GM19351 (cell line): ENCODE data around the gene ACKR3.

ENCODE experiments used
- ATAC-seq: cut with Tn5 transposase; IDR thresholded peaks from one replicate; pipeline ENCODE4 v1.9.1; 2021; ENCODE audit warnings: mild to moderate bottlenecking, moderate library complexity; ENCODE audit not compliant: unreplicated experiment

ACKR3 gene

GRCh38 chr2:236583621-236584203 is 14.1 kb downstream of the ACKR3 start:
- no peak for ATAC-seq

GRCh38 chr2:236584521-236585384 is 15.1 kb downstream of the ACKR3 start:
- ATAC-seq, result no peak

GRCh38 chr2:236585966-236586365 is 16.3 kb downstream of the ACKR3 start:
- ATAC-seq, result no peak

- ATAC-seq, result no peak
Observed at GRCh38 chr2:236587861-236588815, 18.5 kb downstream of the ACKR3 start.

DNA sequence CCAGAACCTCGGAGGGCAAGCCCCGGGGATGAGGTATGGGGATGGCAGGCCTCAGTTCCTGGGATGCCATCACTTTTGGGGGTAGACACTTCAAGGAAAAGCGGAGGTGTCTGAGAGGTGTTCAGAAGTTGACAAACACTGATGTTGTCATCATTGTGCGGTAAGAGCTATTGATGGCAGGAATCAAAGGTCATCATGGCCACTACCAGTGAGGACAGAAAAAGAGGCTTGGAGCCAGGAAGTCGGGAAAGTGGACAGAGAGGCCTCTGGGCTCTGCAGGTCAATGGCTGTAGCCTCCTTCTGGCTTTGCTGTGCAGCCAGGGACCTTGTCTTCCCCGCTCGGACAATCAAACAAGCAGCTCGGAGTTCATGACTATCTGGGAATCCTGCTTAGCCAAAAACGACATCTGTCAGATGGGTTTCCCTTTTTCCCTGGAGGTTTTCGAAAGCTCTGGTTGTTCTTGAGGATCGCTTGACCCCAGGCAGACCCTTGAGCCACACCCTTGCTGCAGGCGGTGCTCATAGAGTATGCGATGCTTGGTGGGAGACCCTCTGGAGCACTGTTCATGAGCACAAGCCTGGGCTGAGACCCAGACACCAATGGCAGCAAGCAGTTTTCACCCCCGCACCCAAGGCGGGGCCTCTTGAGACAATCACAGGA is 19.4 kb downstream of the ACKR3 start:
- ATAC-seq, result no peak

DNA sequence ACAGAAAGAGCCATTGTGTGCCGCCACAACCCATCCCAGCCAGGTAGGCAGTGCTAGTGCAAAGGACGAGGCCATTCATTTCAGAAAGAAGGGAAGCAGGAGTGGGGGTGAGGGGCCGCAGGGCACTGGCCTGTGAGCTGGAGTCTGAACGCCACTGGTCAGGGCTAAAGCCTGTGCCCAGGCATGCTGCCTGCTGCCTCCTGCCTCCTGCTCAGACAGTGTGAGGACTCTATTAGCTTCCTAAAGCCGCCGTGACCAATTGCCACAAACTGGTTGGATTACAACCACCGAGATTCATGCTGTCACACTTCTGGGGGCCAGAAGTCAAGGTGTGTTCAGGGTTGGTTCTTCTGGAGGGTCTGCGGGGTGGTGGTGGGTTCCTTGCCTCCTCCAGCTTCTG is 21.2 kb downstream of the ACKR3 start:
- no peak for ATAC-seq

DNA sequence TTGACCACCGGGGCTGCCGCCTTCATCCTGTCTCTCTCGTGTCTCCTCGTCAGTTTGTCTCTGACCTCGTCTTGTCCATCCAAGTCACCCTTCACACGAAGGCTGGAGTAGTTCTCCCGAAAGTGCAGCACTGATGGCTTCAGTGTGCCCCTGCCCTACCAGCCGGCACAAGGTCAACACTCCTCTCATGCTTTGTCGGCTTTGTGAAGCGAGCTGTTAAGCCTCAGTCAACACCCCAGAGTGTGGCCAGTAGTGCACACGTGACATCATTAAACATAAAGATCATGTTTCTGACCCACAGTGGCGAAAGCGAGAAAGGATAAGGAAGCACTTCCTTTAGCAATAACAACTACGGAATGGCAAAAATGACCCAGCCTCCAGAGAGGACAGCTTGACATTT is 23.2 kb downstream of the ACKR3 start:
- ATAC-seq, result no peak

GRCh38 chr2:236593531-236593930 is 23.9 kb downstream of the ACKR3 start:
- no peak for ATAC-seq

DNA sequence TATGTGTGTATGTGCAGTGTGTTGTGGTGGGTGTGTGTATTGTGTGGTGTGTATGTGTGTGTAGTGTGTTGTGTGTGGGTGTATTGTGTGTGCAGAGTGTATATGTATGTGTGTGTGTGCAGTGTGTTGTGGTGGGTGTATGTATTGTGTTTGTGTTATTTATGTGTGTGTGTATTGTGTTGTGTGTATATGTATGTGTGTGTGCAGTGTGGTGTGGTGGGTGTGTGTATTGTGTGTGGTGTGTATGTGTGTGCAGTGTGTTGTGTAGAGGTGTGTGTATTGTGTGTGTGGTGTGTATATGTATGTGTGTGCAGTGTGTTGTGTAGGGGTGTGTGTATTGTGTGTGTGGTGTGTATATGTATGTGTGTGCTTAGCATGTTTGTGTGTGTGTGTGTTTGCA is 24.3 kb downstream of the ACKR3 start:
- no peak for ATAC-seq

GRCh38 chr2:236597629-236598028 is 28.0 kb downstream of the ACKR3 start:
- no peak for ATAC-seq

DNA sequence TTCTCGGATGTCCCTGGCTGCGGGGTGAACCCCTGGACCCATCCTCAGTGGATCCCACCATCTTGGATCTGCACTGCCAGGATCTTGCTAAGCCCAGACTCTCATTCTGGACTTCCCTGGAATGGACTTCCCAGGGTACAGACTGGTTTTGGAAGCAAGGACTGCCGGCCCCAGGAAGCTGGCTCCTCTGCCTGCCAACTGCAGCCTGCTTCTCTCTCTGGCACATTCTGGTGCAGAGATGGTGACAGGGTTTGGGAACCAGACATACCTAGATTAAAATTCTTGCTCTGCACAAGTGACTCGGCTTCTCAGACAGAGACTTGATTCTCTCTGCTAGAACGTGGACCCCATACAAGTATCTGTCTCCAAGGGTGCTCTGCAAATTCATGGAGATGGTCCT is 29.4 kb downstream of the ACKR3 start:
- no peak for ATAC-seq

GRCh38 chr2:236600158-236600557 is 30.5 kb downstream of the ACKR3 start:
- no peak for ATAC-seq

- no peak for ATAC-seq
Observed at GRCh38 chr2:236600892-236601291, 31.3 kb downstream of the ACKR3 start.

- no peak for ATAC-seq
Observed at GRCh38 chr2:236601316-236602202, 31.9 kb downstream of the ACKR3 start.

DNA sequence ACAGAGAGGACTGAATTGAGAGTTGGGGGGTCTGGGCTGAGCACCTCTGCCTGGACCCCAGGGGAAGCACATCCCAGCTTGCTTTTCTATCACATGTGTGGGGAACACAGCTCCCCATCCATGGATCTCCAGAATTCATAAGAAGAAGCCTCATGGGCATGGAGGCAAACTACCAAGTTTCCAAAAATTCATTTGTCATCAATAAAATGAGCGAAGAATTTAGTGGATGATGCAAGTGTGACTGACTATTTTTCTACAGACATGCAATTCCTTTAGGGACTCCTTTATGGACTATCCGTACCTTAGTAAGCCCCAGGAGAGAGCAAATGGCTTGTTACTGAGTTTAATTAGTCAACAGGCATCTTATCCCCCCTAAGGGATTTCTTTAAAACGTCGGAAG is 33.1 kb downstream of the ACKR3 start:
- ATAC-seq, result no peak

DNA sequence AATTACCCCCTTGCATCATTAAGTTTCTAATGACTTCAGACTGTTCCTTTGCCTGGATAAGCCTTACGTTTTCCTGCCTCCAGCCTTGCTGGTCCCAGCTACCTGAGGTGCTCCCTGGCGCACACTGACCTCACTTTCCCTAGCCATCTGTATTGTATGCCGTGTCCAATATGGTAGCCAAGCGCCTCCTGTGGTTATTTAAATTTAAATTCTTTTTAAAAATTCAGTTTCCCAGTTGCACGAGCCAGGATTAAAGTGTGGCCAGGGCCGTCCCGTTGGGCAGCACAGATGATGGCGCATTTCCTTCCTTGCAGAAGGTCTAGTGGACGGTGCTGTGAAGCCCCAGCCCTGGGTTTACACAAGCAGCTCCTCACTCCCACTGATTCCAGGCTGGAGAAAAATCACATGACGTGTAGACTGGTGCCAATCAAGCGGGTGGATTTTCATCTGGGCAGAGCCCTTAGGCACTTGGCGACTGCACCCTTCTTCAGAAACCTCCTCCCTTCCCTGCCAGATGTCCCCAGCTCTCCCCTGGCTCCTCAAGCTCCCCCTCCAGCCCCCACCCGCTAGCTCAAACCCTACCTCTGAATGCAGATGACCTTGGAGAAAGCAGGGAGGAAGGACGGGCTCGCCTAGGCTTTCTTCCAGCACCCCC is 33.9 kb downstream of the ACKR3 start:
- no peak for ATAC-seq

- no peak for ATAC-seq
Observed at GRCh38 chr2:236604575-236605344, 35.1 kb downstream of the ACKR3 start.

- no peak for ATAC-seq
Observed at GRCh38 chr2:236605345-236605734, 35.7 kb downstream of the ACKR3 start.

DNA sequence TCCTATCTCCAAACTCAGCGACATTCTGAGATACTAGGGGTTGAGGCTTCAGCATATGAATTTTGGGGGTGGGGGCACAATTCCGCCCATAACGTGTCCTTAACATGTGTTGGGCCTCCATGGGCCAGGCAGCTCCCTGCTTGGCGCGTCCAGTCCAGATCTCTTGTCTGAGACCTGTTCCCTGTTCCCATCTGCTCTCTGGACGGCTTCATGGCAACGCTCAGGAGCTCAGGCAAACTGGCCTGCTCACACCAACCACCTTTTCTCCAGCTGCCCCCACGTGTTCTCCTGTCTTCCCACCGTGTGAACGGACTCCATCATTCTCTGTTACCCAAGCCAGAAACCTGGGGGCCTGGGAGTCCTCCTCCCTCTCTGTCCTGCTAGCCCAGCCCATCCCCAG is 36.4 kb downstream of the ACKR3 start:
- no peak for ATAC-seq
